PFSK-1 (cell line): ENCODE results near the gene PTPN11.

ENCODE experiments used
- FOXP2 ChIP-seq: optimal IDR thresholded peaks from 2 replicates; pipeline ENCODE3; 2011; ENCODE audit warnings: borderline replicate concordance, control low read depth, inconsistent platforms; ENCODE audit not compliant: insufficient read depth; ENCODE audit errors: extremely low read length, extremely low read depth
- POLR2AphosphoS5 ChIP-seq: IDR thresholded peaks from 2 replicates; pipeline ENCODE4 v1.6.1; 2012; ENCODE audit warnings: low read depth, mild to moderate bottlenecking, control low read depth, low read length, moderate library complexity
- REST ChIP-seq, 2 experiments: IDR thresholded peaks; 2 replicates each; pipeline versions ENCODE4 v1.6.1 to v1.8.0; 2011 to 2012; ENCODE audit warnings: low read depth in 2 of 2, low read length in 2 of 2, control low read depth in 1 of 2, inconsistent platforms in 1 of 2, mild to moderate bottlenecking in 1 of 2, moderate library complexity in 1 of 2; ENCODE audit not compliant: insufficient read depth in 1 of 2
- SIN3A ChIP-seq: IDR thresholded peaks from 2 replicates; pipeline ENCODE4 v1.6.1; 2012; ENCODE audit warnings: mild to moderate bottlenecking, low read length, moderate library complexity, borderline replicate concordance; ENCODE audit not compliant: insufficient read depth
- TAF1 ChIP-seq: IDR thresholded peaks from 2 replicates; pipeline ENCODE4 v1.6.1; 2012; ENCODE audit warnings: low read length, control low read depth, borderline replicate concordance; ENCODE audit not compliant: insufficient read depth

The PTPN11 gene

DNA sequence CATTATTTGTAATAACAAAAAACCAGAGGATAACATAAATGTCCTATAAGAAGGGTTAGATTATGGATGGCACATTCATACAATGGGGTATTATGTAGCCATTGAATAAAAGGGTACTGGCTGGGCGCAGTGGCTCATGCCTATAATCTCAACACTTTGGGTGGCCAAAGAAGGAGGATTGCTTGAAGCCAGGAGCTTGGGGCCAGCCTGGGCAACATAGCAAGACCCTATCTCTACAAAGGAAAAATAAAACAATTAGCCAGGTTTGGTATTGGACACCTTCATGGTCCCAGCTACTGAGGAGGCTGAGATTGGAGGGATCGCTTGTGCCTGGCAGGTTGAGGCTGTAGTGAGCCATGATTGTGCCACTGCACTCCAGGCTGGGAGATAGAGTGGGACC, 14.8 kb downstream of the PTPN11 start:
- no peak for TF ChIP-seq POLR2AphosphoS5
- TF ChIP-seq REST (IDR thresholded peaks at IDR 0.05; ENCODE audit: insufficient read depth in 1 of 2, low read depth in 2 of 2, low read length in 2 of 2), result no peak

GRCh38 chr12:112439769-112440168, 21.0 kb downstream of the PTPN11 start:
- no peak for TF ChIP-seq POLR2AphosphoS5
- no peak for TF ChIP-seq REST (IDR thresholded peaks at IDR 0.05; ENCODE audit: insufficient read depth in 1 of 2, low read depth in 2 of 2, low read length in 2 of 2)
- no peak for TF ChIP-seq TAF1
- no peak for TF ChIP-seq SIN3A
- TF ChIP-seq FOXP2, result no peak

DNA sequence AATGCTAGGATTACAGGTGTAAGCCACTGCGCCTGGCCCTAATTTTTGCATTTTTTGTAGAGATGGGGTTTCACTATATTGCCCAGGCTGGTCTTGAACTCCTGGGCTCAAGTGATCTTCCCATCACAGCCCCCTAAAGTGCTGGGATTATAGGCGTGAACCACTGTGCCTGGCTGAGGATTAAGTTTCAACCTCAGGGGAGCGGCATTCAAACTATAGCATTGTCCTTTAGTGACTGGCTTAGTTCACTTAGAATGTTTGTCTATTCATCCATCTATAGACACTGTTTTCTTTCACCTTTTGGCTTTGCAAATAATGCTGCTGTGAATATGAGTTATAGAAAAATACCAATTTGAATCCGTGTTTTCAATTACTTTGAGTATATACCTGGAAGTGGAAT, 25.2 kb downstream of the PTPN11 start:
- TF ChIP-seq SIN3A (no peak), POLR2AphosphoS5 (no peak), FOXP2 (no peak), TAF1 (no peak), REST (IDR thresholded peaks at IDR 0.05; ENCODE audit: insufficient read depth in 1 of 2, low read depth in 2 of 2, low read length in 2 of 2) (no peak)

GRCh38 chr12:112446008-112446725, 27.4 kb downstream of the PTPN11 start:
- TF ChIP-seq SIN3A, result no peak
- no peak for TF ChIP-seq REST (IDR thresholded peaks at IDR 0.05; ENCODE audit: insufficient read depth in 1 of 2, low read depth in 2 of 2, low read length in 2 of 2)
- TF ChIP-seq POLR2AphosphoS5, result no peak
- TF ChIP-seq FOXP2, result no peak
- no peak for TF ChIP-seq TAF1

GRCh38 chr12:112447106-112447505, 28.4 kb downstream of the PTPN11 start:
- TF ChIP-seq TAF1 (no peak), POLR2AphosphoS5 (no peak), REST (IDR thresholded peaks at IDR 0.05; ENCODE audit: insufficient read depth in 1 of 2, low read depth in 2 of 2, low read length in 2 of 2) (no peak), SIN3A (no peak), FOXP2 (no peak)
